CD8-positive, alpha-beta memory T cell (primary cell): ENCODE measurements around the gene SERPINB8. TPM values are rescaled to one million over a fixed set of nuclear protein-coding genes. Genes with fewer than 3 reads are reported as not detected.
"Not testable (repeated sequence)": the region's sequence is repeated elsewhere in the genome, so short reads cannot be mapped to it uniquely, and the experiment has no call there.

Experiments used
- CTCF ChIA-PET: fragments of 350-600 bp; sonication (Branson Sonifier 250); formaldehyde crosslinking; loops from one replicate; lab custom pipeline; 2021; ENCODE audit warnings: antibody characterized with exemption; lab: Charles Lee
- POLR2A ChIA-PET: fragments of 350-600 bp; sonication (Branson Sonifier 250); formaldehyde crosslinking; loops from one replicate; lab custom pipeline; 2021; ENCODE audit warnings: antibody characterized with exemption; lab: Charles Lee
- DNase-seq, 5 donors: peaks; one replicate each; pipeline versions ENCODE4 v3.0.0 to v3.0.0-alpha.2; 2020 to 2022; ENCODE audit warnings: mixed read lengths in 1 of 5
- H3K27ac ChIP-seq: one replicate; pipeline ENCODE4 v1.7.0; 2013; ENCODE audit warnings: low read depth, mild to moderate bottlenecking, low read length, moderate library complexity
- H3K27me3 ChIP-seq: 2 replicates; pipeline ENCODE4 v1.7.0; 2013; ENCODE audit warnings: low read length, mild to moderate bottlenecking; ENCODE audit not compliant: insufficient read depth, poor library complexity, severe bottlenecking
- H3K36me3 ChIP-seq: 2 replicates; pipeline ENCODE4 v1.7.0; 2013; ENCODE audit warnings: mild to moderate bottlenecking, low read length, moderate library complexity; ENCODE audit not compliant: insufficient read depth
- H3K4me1 ChIP-seq: 2 replicates; pipeline ENCODE4 v1.7.0; 2013; ENCODE audit warnings: mild to moderate bottlenecking, low read length, moderate library complexity; ENCODE audit not compliant: insufficient read depth
- H3K4me3 ChIP-seq: 2 replicates; pipeline ENCODE4 v1.7.0; 2013; ENCODE audit warnings: mild to moderate bottlenecking, low read length
- H3K9me3 ChIP-seq: 2 replicates; pipeline ENCODE4 v1.7.0; 2013; ENCODE audit warnings: mild to moderate bottlenecking, low read length
- H3K27ac Mint-ChIP-seq, 8 donors: one replicate each; pipeline ENCODE4 v1.8.0; 2020 to 2021; ENCODE audit warnings: mixed read lengths in 8 of 8, mild to moderate bottlenecking in 6 of 8, inconsistent platforms in 3 of 8, moderate library complexity in 3 of 8
- H3K27me3 Mint-ChIP-seq, 2 donors: one replicate each; pipeline ENCODE4 v1.8.0; 2020 to 2021; ENCODE audit warnings: mixed read lengths in 2 of 2, mild to moderate bottlenecking in 1 of 2, moderate library complexity in 1 of 2
- H3K36me3 Mint-ChIP-seq, 3 donors: one replicate each; pipeline ENCODE4 v1.8.0; 2020 to 2021; ENCODE audit warnings: mixed read lengths in 3 of 3, inconsistent platforms in 1 of 3, mild to moderate bottlenecking in 1 of 3
- H3K4me1 Mint-ChIP-seq, 3 donors: one replicate each; pipeline ENCODE4 v1.8.0; 2020 to 2021; ENCODE audit warnings: mixed read lengths in 3 of 3, inconsistent platforms in 1 of 3, mild to moderate bottlenecking in 1 of 3
- H3K4me3 Mint-ChIP-seq, 7 donors: one replicate each; pipeline ENCODE4 v1.8.0; 2020 to 2021; ENCODE audit warnings: mixed read lengths in 7 of 7, mild to moderate bottlenecking in 6 of 7, moderate library complexity in 4 of 7, inconsistent platforms in 2 of 7
- H3K9me3 Mint-ChIP-seq, 5 donors: one replicate each; pipeline ENCODE4 v1.8.0; 2020 to 2022; ENCODE audit warnings: mixed read lengths in 5 of 5, mild to moderate bottlenecking in 3 of 5, moderate library complexity in 2 of 5, inconsistent platforms in 1 of 5
- polyA plus RNA-seq: library from polyadenylated mRNA; unstranded; fragments of 300-500 nt; fragmentation: Illumina TruSeq; gene quantifications from one replicate; pipeline ENCODE4 v1.2.3, GENCODE V29; 2021
- total RNA-seq, 2 experiments: library from RNA; stranded (reverse); gene quantifications; one replicate each; pipeline ENCODE4 v1.2.3, GENCODE V29; 2021

SERPINB8 gene
- total RNA-seq: 10 to 100 TPM; 16.8 to 17.9 TPM
- polyA plus RNA-seq: 14.9 TPM

GRCh38 chr18:63969942-63970808 lies at the start of gene SERPINB8:
SERPINB8 (plus strand) TSS chr18:63970081; CDS start chr18:63978309, 8,228 bp downstream.
- Mint-ChIP-seq H3K4me3 (peak within 1 kb of the TSS; percentile 87 to 99 (median 95)), H3K36me3 (peaks cover 0 to 5% (median 0%) of the 10 kb centered on the region in 3 donors), H3K4me1 (peaks cover 28 to 47% (median 35%) of the 10 kb centered on the region in 3 donors), H3K9me3 (no peaks in the 10 kb centered on the region), H3K27ac (peak within 1 kb of the TSS; percentile 90 to 99 (median 96)), H3K27me3 (peaks cover 0 to 1% of the 10 kb centered on the region in 2 donors)
- Histone ChIP-seq H3K27ac (peak within 1 kb of the TSS; percentile 78), H3K36me3 (no peaks in the 10 kb centered on the region), H3K4me3 (peak within 1 kb of the TSS; percentile 86), H3K27me3 (no peaks in the 10 kb centered on the region), H3K9me3 (no peaks in the 10 kb centered on the region), H3K4me1 (peaks cover 16% of the 10 kb centered on the region)
- POLR2A ChIA-PET: interaction anchor here (0.6 to 0.7 kb wide), 2 partner anchors 34 to 559 kb away, joined by 3 read pairs; no protein-coding TSS in a partner anchor
- CTCF ChIA-PET: interaction anchor here (1.3 kb wide), 1 partner anchor 34 kb away, joined by 3 read pairs; no protein-coding TSS in a partner anchor
- peak; percentile 69 to 86 (median 74) for DNase-seq

GRCh38 chr18:63922049-63922448 lies 47.8 kb upstream of the SERPINB8 start:
- Mint-ChIP-seq H3K4me3 (no peak overlapping the region), H3K27ac (no peak overlapping the region), H3K9me3 (no peaks in the 10 kb centered on the region), H3K27me3 (peaks cover 4 to 53% of the 10 kb centered on the region in 2 donors), H3K36me3 (no peaks in the 10 kb centered on the region), H3K4me1 (no peaks in the 10 kb centered on the region)
- DNase-seq: no peak
- H3K9me3 ChIP-seq: no peaks in the 10 kb centered on the region
- no peaks in the 10 kb centered on the region for H3K4me1 ChIP-seq
- ChIA-PET CTCF (no interaction called here), POLR2A (no interaction called here)
- no peak overlapping the region for H3K4me3 ChIP-seq
- no peak overlapping the region for H3K27ac ChIP-seq
- no peaks in the 10 kb centered on the region for H3K36me3 ChIP-seq
- no peaks in the 10 kb centered on the region for H3K27me3 ChIP-seq

- Mint-ChIP-seq H3K4me1 (no peaks in the 10 kb centered on the region), H3K36me3 (no peaks in the 10 kb centered on the region), H3K9me3 (no peaks in the 10 kb centered on the region), H3K27me3 (peaks cover 3 to 45% of the 10 kb centered on the region in 2 donors), H3K27ac (no peak overlapping the region), H3K4me3 (no peak overlapping the region)
- no peaks in the 10 kb centered on the region for H3K9me3 ChIP-seq
- H3K27me3 ChIP-seq: no peaks in the 10 kb centered on the region
- H3K4me3 ChIP-seq: no peak overlapping the region
- no peak for DNase-seq
- ChIA-PET CTCF (no interaction called here), POLR2A (no interaction called here)
- no peaks in the 10 kb centered on the region for H3K4me1 ChIP-seq
- H3K36me3 ChIP-seq: no peaks in the 10 kb centered on the region
- H3K27ac ChIP-seq: no peak overlapping the region
Measured at GRCh38 chr18:63924551-63924950, 45.3 kb upstream of the SERPINB8 start.

DNA sequence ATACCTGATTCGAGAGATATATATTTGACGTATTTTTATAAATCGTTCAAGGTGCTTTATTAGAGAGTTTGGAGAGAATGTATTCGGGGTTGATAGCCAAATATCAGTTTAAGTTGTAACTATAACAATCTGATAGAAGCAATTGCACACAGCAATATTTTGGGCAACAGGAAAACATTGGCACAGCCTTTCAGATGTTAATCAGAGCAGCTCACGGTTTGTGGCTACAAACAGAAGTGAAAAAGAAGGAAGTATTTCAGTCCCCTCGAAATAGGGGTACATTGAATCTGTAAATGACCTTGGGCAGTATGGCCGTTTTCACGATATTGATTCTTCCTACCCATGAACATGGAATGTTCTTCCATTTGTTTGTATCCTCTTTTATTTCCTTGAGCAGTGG lies 41.5 kb upstream of the SERPINB8 start:
- CTCF ChIA-PET: no interaction called here
- POLR2A ChIA-PET: no interaction called here
- Mint-ChIP-seq H3K9me3 (no peaks in the 10 kb centered on the region), H3K27me3 (peaks cover 4 to 30% of the 10 kb centered on the region in 2 donors), H3K4me1 (no peaks in the 10 kb centered on the region), H3K4me3 (no peak overlapping the region), H3K27ac (no peak overlapping the region), H3K36me3 (no peaks in the 10 kb centered on the region)
- Histone ChIP-seq H3K9me3 (no peaks in the 10 kb centered on the region), H3K27ac (no peak overlapping the region), H3K27me3 (no peaks in the 10 kb centered on the region), H3K4me3 (no peak overlapping the region), H3K36me3 (no peaks in the 10 kb centered on the region), H3K4me1 (no peaks in the 10 kb centered on the region)
- no peak for DNase-seq

GRCh38 chr18:63929369-63929768 lies 40.5 kb upstream of the SERPINB8 start:
- H3K36me3 ChIP-seq, H3K27me3 ChIP-seq, H3K4me3 Mint-ChIP-seq, H3K9me3 ChIP-seq, POLR2A ChIA-PET, H3K27ac ChIP-seq, H3K27ac Mint-ChIP-seq, H3K36me3 Mint-ChIP-seq, H3K9me3 Mint-ChIP-seq, H3K4me1 Mint-ChIP-seq, CTCF ChIA-PET, H3K4me3 ChIP-seq, DNase-seq, H3K4me1 ChIP-seq: not testable (repeated sequence)
- peaks cover 1 to 22% of the 10 kb centered on the region in 2 donors for H3K27me3 Mint-ChIP-seq

- DNase-seq: no peak
- ChIA-PET POLR2A (no interaction called here), CTCF (no interaction called here)
- H3K36me3 Mint-ChIP-seq: no peaks in the 10 kb centered on the region
- H3K27ac ChIP-seq: no peak overlapping the region
- H3K4me1 Mint-ChIP-seq: peaks cover 0 to under 1% (median 0%) of the 10 kb centered on the region in 3 donors
- H3K4me3 Mint-ChIP-seq: no peak overlapping the region
- no peaks in the 10 kb centered on the region for H3K27me3 ChIP-seq
- peaks cover 1 to 20% of the 10 kb centered on the region in 2 donors for H3K27me3 Mint-ChIP-seq
- no peaks in the 10 kb centered on the region for H3K9me3 Mint-ChIP-seq
- no peaks in the 10 kb centered on the region for H3K9me3 ChIP-seq
- no peaks in the 10 kb centered on the region for H3K36me3 ChIP-seq
- no peaks in the 10 kb centered on the region for H3K4me1 ChIP-seq
- no peak overlapping the region for H3K27ac Mint-ChIP-seq
- no peak overlapping the region for H3K4me3 ChIP-seq
Measured at GRCh38 chr18:63930773-63931354, 39.0 kb upstream of the SERPINB8 start.

GRCh38 chr18:63936156-63936931 lies 33.5 kb upstream of the SERPINB8 start:
- no peak overlapping the region for H3K27ac ChIP-seq
- peaks cover 7% of the 10 kb centered on the region for H3K27me3 ChIP-seq
- Mint-ChIP-seq H3K36me3 (no peaks in the 10 kb centered on the region), H3K9me3 (no peaks in the 10 kb centered on the region), H3K27ac (peak overlapping the region in 2 of 8 donors; percentile 72 to 79), H3K4me3 (peak overlapping the region; percentile 57 to 87 (median 78)), H3K4me1 (peaks cover 4 to 5% (median 5%) of the 10 kb centered on the region in 3 donors), H3K27me3 (peaks cover 3 to 7% of the 10 kb centered on the region in 2 donors)
- peak overlapping the region; percentile 62 for H3K4me3 ChIP-seq
- POLR2A ChIA-PET: interaction anchor here (0.8 kb wide), 1 partner anchor 34 kb away, joined by 3 read pairs; no protein-coding TSS in a partner anchor
- DNase-seq: peak; percentile 8 to 65 (median 40)
- no peaks in the 10 kb centered on the region for H3K36me3 ChIP-seq
- H3K4me1 ChIP-seq: peaks cover 6% of the 10 kb centered on the region
- H3K9me3 ChIP-seq: no peaks in the 10 kb centered on the region
- CTCF ChIA-PET: interaction anchor here (0.7 to 2.8 kb wide), 11 partner anchors 9 to 425 kb away, joined by 3 to 22 read pairs (median 3); partner anchors contain the start of genes HMSD and SERPINB8
